ENCODE measurements around the gene NCAPH2. TPM values are rescaled to one million over a fixed set of nuclear protein-coding genes. Genes with fewer than 3 reads are reported as not detected.

NCAPH2 gene
- total and polyA plus RNA-seq, 3 donors from 2014 or later, result 67.4 to 89.2 (median 88.5) TPM

DNA sequence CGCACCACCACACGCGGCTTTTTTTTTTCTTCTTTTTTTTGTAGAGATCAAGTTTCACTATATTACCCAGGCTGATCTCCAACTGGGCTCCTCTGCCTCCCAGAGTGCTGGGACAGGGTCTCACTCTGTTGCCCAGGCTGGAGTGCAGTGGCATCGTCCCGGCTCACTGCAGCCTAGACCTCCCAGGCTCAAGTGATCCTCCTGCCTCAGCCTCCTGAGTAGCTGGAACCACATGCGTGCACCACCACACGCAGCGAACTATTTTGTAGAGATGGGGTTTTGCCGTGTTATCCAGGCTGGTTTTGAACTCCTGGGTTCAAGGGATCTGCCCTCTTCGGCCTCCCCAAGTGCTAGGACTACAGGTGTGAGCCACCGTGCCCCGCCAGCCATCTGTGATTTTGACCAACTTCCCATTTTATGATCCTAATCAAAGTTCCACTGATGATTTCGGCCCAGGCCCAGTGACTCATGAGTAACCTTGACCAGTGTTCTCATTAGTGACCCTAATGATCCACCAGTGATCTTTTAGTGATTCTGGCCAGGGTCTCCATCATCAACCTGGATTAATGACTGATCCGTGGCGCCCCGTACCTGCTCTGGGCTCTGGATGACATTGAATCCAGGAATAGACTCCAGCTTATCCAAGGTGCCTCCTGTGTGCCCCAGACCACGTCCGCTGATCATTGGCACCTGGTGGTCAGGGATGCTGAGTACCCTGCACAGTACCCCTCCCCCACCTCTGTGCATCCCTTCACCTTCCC is 20.1 kb downstream of the NCAPH2 start:
- WGBS, 2 donors, result 76 to 87% methylated on average over 16 to 17 of the region's 18 CpGs
- Histone ChIP-seq H3K27ac (no peak overlapping the region), H3K27me3 (no peaks in the 10 kb centered on the region), H3K4me3 (no peak overlapping the region), H3K36me3 (ENCODE audit: low read depth, missing control alignments) (no peaks in the 10 kb centered on the region), H3K4me1 (peaks cover 31% of the 10 kb centered on the region), H3K9me3 (no peaks in the 10 kb centered on the region)
- no peak for DNase-seq
- intact Hi-C loops (cut with DNase I; ENCODE audit: low total_unique reads), result no loop called here
- TF ChIP-seq POLR2A (IDR thresholded peaks at IDR 0.05), result no peak
- TF ChIP-seq, protein P1, sequence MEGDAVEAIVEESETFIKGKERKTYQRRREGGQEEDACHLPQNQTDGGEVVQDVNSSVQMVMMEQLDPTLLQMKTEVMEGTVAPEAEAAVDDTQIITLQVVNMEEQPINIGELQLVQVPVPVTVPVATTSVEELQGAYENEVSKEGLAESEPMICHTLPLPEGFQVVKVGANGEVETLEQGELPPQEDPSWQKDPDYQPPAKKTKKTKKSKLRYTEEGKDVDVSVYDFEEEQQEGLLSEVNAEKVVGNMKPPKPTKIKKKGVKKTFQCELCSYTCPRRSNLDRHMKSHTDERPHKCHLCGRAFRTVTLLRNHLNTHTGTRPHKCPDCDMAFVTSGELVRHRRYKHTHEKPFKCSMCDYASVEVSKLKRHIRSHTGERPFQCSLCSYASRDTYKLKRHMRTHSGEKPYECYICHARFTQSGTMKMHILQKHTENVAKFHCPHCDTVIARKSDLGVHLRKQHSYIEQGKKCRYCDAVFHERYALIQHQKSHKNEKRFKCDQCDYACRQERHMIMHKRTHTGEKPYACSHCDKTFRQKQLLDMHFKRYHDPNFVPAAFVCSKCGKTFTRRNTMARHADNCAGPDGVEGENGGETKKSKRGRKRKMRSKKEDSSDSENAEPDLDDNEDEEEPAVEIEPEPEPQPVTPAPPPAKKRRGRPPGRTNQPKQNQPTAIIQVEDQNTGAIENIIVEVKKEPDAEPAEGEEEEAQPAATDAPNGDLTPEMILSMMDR (IDR thresholded peaks at IDR 0.05), result no peak

DNA sequence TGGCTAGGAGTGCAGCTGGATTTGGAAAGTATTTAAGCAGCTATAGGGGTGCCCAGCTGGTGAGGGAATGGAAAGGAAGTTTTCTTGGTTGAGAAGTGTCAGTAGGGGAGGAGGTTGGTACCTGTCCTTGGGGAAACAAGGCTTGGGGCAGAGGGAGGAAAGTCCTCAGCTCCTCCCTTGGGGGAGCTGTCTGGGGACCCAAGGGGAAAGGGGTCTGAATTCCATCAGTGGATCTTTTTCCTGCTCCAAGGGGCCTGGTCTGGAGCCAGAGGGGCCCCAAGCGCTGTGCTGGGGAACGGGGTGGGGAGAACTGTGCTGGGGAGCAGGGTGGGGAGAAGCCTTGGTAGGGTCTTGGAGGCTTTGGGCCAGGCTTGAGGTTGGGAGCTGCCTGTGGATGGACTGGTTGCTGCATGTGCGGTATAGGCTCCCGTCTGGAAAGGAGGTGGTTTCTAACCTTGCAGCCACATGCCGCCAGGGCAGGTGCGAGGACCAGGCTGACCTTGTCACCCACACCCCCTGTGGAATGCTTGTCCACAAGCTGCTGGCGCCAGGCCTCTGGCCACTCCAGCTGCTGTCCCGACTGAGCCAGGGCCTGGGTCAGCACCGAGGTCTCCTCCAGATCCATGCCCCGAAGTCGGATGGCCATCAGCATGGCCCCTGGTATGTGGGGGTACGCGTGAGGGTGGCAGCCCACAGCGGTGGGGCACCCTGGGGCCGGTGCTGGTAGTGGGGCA is 20.8 kb downstream of the NCAPH2 start:
- no peak overlapping the region for H3K27ac ChIP-seq
- peaks cover 31% of the 10 kb centered on the region for H3K4me1 ChIP-seq
- H3K36me3 ChIP-seq (ENCODE audit: low read depth, missing control alignments), result no peaks in the 10 kb centered on the region
- intact Hi-C loops (cut with DNase I; ENCODE audit: low total_unique reads), result no loop called here
- H3K9me3 ChIP-seq, result no peaks in the 10 kb centered on the region
- no peak for DNase-seq
- H3K4me3 ChIP-seq, result peak overlapping the region in 1 of 2 donors; percentile 56
- WGBS, 2 donors, result 36 to 61% methylated on average over 6 to 15 of the region's 15 CpGs
- H3K27me3 ChIP-seq, result no peaks in the 10 kb centered on the region
- TF ChIP-seq, protein P1 (IDR thresholded peaks at IDR 0.05), result no peak
- no peak for TF ChIP-seq POLR2A (IDR thresholded peaks at IDR 0.05)

DNA sequence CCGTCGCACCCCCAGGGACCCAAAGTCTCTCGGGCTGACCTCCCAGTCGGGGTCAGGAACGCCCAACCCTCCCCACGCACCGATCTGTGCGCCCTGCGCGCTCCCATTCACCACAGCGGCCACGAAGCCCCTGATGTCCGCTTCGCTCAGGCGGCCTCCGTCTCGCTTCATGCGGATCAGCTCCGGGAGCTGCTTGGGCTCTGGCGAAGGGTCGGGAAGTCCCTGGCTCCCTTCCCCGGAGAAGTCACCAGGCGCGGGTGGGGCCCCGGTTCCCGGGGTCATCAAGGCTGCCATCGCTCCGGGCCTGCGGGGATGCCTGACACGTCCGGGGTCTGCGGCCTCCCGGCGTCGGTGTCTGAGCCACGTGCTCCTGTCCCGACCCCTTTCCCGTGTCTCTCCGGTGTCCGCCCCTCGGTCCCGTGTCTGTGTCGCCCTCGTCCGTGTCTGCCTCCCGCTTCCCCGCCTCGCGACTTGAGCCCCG is 21.4 kb downstream of the NCAPH2 start:
- intact Hi-C loops (cut with DNase I; ENCODE audit: low total_unique reads), result no loop called here
- 3 to 5% methylated on average over 13 to 48 of the region's 50 CpGs for WGBS, 2 donors
- no peaks in the 10 kb centered on the region for H3K27me3 ChIP-seq
- TF ChIP-seq, protein P1 (IDR thresholded peaks at IDR 0.05), result no peak
- no peak for TF ChIP-seq POLR2A (IDR thresholded peaks at IDR 0.05)
- H3K36me3 ChIP-seq (ENCODE audit: low read depth, missing control alignments), result no peaks in the 10 kb centered on the region
- H3K4me1 ChIP-seq, result peaks cover 26% of the 10 kb centered on the region
- no peaks in the 10 kb centered on the region for H3K9me3 ChIP-seq
- peak overlapping the region; percentile 42 to 56 for H3K4me3 ChIP-seq
- no peak for DNase-seq
- H3K27ac ChIP-seq, result no peak overlapping the region

DNA sequence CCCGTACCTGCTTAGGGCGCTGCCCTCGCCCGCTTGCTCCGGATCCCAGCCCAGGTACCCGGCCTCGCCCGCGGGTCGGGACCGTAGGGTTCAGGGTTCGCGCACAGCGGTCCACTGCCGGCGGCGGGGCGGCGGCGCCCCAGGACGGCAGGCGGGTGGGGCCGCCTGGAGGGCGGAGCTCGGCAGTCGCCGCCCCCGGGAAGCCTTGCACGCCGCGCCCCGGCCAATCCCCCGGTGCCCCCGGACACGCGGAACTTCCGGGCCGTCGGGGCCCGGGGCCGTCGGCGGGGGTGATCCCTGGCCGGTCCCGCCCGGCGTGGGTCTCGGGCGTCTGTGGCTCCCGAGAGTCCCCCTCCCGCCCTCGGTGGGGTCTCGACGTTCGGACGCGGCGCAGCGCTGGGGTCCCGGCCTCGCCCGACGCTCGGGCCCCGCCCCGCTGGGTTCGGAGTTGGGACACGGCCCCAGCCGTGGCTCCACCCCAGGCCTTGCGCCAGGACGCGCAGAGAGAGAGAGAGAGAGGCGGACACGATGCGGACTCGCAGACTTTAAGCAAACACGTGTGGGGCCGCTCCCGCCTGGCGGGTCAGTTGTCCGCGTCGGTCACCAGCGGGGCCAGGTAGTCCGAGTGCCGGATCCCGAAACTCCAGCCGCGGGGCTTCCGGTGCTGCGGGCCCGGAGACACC is 22.0 kb downstream of the NCAPH2 start, which contains the start of gene TYMP:
Gene TYMP, minus strand, starts transcription at position 116 of the 683 bp plus-strand sequence. CDS start 303 bp downstream, outside the sequence.
- H3K36me3 ChIP-seq (ENCODE audit: low read depth, missing control alignments), result no peaks in the 10 kb centered on the region
- H3K4me3 ChIP-seq, result peak within 1 kb of the TSS; percentile 42 to 56
- peak within 1 kb of the TSS; percentile 49 to 64 for H3K27ac ChIP-seq
- H3K27me3 ChIP-seq, result no peaks in the 10 kb centered on the region
- TF ChIP-seq, protein P1 (IDR thresholded peaks at IDR 0.05), result no peak
- TF ChIP-seq POLR2A (IDR thresholded peaks at IDR 0.05), result no peak
- 0 to 1% methylated on average over 2 to 75 of the region's 92 CpGs for WGBS, 2 donors
- DNase-seq, result no peak
- intact Hi-C loops (cut with DNase I; ENCODE audit: low total_unique reads), result no loop called here
- no peaks in the 10 kb centered on the region for H3K9me3 ChIP-seq
- peaks cover 21% of the 10 kb centered on the region for H3K4me1 ChIP-seq
